ENCODE measurements around the gene GPR27. TPM values are rescaled to one million over a fixed set of nuclear protein-coding genes. Genes with fewer than 3 reads are reported as not detected.

GPR27 gene
- total RNA-seq, 2 experiments from 2014 or later: 0.17 to 0.28 TPM

- POLR2A ChIA-PET: no interaction called here
- Mint-ChIP-seq H3K36me3 (no peaks in the 10 kb centered on the region), H3K4me3 (peak overlapping the region; percentile 16), H3K27ac (no peak overlapping the region), H3K9me3 (no peaks in the 10 kb centered on the region), H3K27me3 (peaks cover 63% of the 10 kb centered on the region), H3K4me1 (peaks cover 2% of the 10 kb centered on the region)
- ATAC-seq (ENCODE audit: low read depth) (no peak), DNase-seq (no peak)
Observed at GRCh38 chr3:71752831-71753700, 589 bp upstream of the GPR27 start.

- ATAC-seq (ENCODE audit: low read depth): no peak
- POLR2A ChIA-PET: no interaction called here
- Mint-ChIP-seq H3K36me3 (no peaks in the 10 kb centered on the region), H3K4me3 (peak overlapping the region; percentile 21), H3K27me3 (peaks cover 59% of the 10 kb centered on the region), H3K9me3 (no peaks in the 10 kb centered on the region), H3K27ac (no peak overlapping the region), H3K4me1 (peaks cover 2% of the 10 kb centered on the region)
- DNase-seq: no peak
Observed at GRCh38 chr3:71754610-71755253, 1.1 kb downstream of the GPR27 start.

GRCh38 chr3:71758091-71758490 is 4.4 kb downstream of the GPR27 start:
- Mint-ChIP-seq H3K4me3 (no peak overlapping the region), H3K4me1 (peaks cover 1% of the 10 kb centered on the region), H3K27ac (no peak overlapping the region), H3K36me3 (no peaks in the 10 kb centered on the region), H3K9me3 (no peaks in the 10 kb centered on the region), H3K27me3 (peaks cover 43% of the 10 kb centered on the region)
- POLR2A ChIA-PET: interaction anchor here (0.6 kb wide), 1 partner anchor 749 kb away, joined by 3 read pairs; no protein-coding TSS in a partner anchor
- DNase-seq (no peak), ATAC-seq (ENCODE audit: low read depth) (no peak)

GRCh38 chr3:71759401-71759800 is 5.7 kb downstream of the GPR27 start:
- H3K27ac Mint-ChIP-seq: no peak overlapping the region
- no peaks in the 10 kb centered on the region for H3K36me3 Mint-ChIP-seq
- no peak for ATAC-seq (ENCODE audit: low read depth)
- H3K4me3 Mint-ChIP-seq: no peak overlapping the region
- H3K4me1 Mint-ChIP-seq: peaks cover 1% of the 10 kb centered on the region
- no peaks in the 10 kb centered on the region for H3K9me3 Mint-ChIP-seq
- POLR2A ChIA-PET: no interaction called here
- H3K27me3 Mint-ChIP-seq: peaks cover 45% of the 10 kb centered on the region
- no peak for DNase-seq

- ATAC-seq (ENCODE audit: low read depth) (no peak), DNase-seq (no peak)
- Mint-ChIP-seq H3K4me1 (no peaks in the 10 kb centered on the region), H3K4me3 (no peak overlapping the region), H3K27me3 (peaks cover 40% of the 10 kb centered on the region), H3K36me3 (no peaks in the 10 kb centered on the region), H3K9me3 (no peaks in the 10 kb centered on the region), H3K27ac (no peak overlapping the region)
- POLR2A ChIA-PET: no interaction called here
Observed at GRCh38 chr3:71760140-71760539, 6.5 kb downstream of the GPR27 start.

- Mint-ChIP-seq H3K36me3 (no peaks in the 10 kb centered on the region), H3K4me3 (no peak overlapping the region), H3K4me1 (no peaks in the 10 kb centered on the region), H3K9me3 (no peaks in the 10 kb centered on the region), H3K27ac (no peak overlapping the region), H3K27me3 (peaks cover 23% of the 10 kb centered on the region)
- ATAC-seq (ENCODE audit: low read depth): no peak
- POLR2A ChIA-PET: no interaction called here
- no peak for DNase-seq
Observed at GRCh38 chr3:71763426-71763825, 9.8 kb downstream of the GPR27 start.

GRCh38 chr3:71771126-71771525 is 17.5 kb downstream of the GPR27 start:
- no peak overlapping the region for H3K27ac Mint-ChIP-seq
- DNase-seq (no peak), ATAC-seq (ENCODE audit: low read depth) (no peak)
- H3K36me3 Mint-ChIP-seq: no peaks in the 10 kb centered on the region
- POLR2A ChIA-PET: no interaction called here
- peaks cover 15% of the 10 kb centered on the region for H3K27me3 Mint-ChIP-seq
- no peaks in the 10 kb centered on the region for H3K4me1 Mint-ChIP-seq
- no peaks in the 10 kb centered on the region for H3K9me3 Mint-ChIP-seq
- H3K4me3 Mint-ChIP-seq: no peak overlapping the region

- DNase-seq: no peak
- Mint-ChIP-seq H3K4me1 (no peaks in the 10 kb centered on the region), H3K27me3 (peaks cover 20% of the 10 kb centered on the region), H3K27ac (no peak overlapping the region), H3K9me3 (no peaks in the 10 kb centered on the region), H3K4me3 (no peak overlapping the region), H3K36me3 (no peaks in the 10 kb centered on the region)
- ATAC-seq (ENCODE audit: low read depth): no peak
- POLR2A ChIA-PET: no interaction called here
Observed at GRCh38 chr3:71771884-71772283, 18.2 kb downstream of the GPR27 start.

- Mint-ChIP-seq H3K36me3 (no peaks in the 10 kb centered on the region), H3K4me3 (no peak overlapping the region), H3K4me1 (peaks cover 13% of the 10 kb centered on the region), H3K27ac (no peak overlapping the region), H3K9me3 (no peaks in the 10 kb centered on the region), H3K27me3 (peaks cover 32% of the 10 kb centered on the region)
- POLR2A ChIA-PET: no interaction called here
- DNase-seq (no peak), ATAC-seq (ENCODE audit: low read depth) (no peak)
Observed at GRCh38 chr3:71776538-71776937, 22.9 kb downstream of the GPR27 start.

GRCh38 chr3:71778353-71778752 is 24.7 kb downstream of the GPR27 start:
- Mint-ChIP-seq H3K9me3 (no peaks in the 10 kb centered on the region), H3K4me3 (no peak overlapping the region), H3K36me3 (no peaks in the 10 kb centered on the region), H3K27me3 (peaks cover 47% of the 10 kb centered on the region), H3K27ac (no peak overlapping the region), H3K4me1 (peaks cover 13% of the 10 kb centered on the region)
- no peak for ATAC-seq (ENCODE audit: low read depth)
- POLR2A ChIA-PET: interaction anchor here (0.6 kb wide), 1 partner anchor 11 kb away, joined by 3 read pairs; no protein-coding TSS in a partner anchor
- DNase-seq: no peak

- H3K27ac Mint-ChIP-seq: no peak overlapping the region
- POLR2A ChIA-PET: no interaction called here
- DNase-seq (no peak), ATAC-seq (ENCODE audit: low read depth) (no peak)
- H3K9me3 Mint-ChIP-seq: no peaks in the 10 kb centered on the region
- H3K4me1 Mint-ChIP-seq: peaks cover 21% of the 10 kb centered on the region
- no peak overlapping the region for H3K4me3 Mint-ChIP-seq
- H3K27me3 Mint-ChIP-seq: peaks cover 58% of the 10 kb centered on the region
- no peaks in the 10 kb centered on the region for H3K36me3 Mint-ChIP-seq
Observed at GRCh38 chr3:71779674-71780377, 26.2 kb downstream of the GPR27 start.

GRCh38 chr3:71780430-71780829 is 26.8 kb downstream of the GPR27 start:
- POLR2A ChIA-PET: no interaction called here
- Mint-ChIP-seq H3K36me3 (no peaks in the 10 kb centered on the region), H3K4me3 (no peak overlapping the region), H3K9me3 (no peaks in the 10 kb centered on the region), H3K4me1 (peaks cover 23% of the 10 kb centered on the region), H3K27ac (no peak overlapping the region), H3K27me3 (peaks cover 60% of the 10 kb centered on the region)
- no peak for DNase-seq
- ATAC-seq (ENCODE audit: low read depth): no peak

- Mint-ChIP-seq H3K27me3 (peaks cover 75% of the 10 kb centered on the region), H3K4me1 (peaks cover 26% of the 10 kb centered on the region), H3K27ac (no peak overlapping the region), H3K9me3 (no peaks in the 10 kb centered on the region), H3K36me3 (no peaks in the 10 kb centered on the region), H3K4me3 (no peak overlapping the region)
- no peak for DNase-seq
- POLR2A ChIA-PET: no interaction called here
- ATAC-seq (ENCODE audit: low read depth): no peak
Observed at GRCh38 chr3:71783152-71783551, 29.5 kb downstream of the GPR27 start.
